ENCODE measurements around the gene COPG2.

DNA sequence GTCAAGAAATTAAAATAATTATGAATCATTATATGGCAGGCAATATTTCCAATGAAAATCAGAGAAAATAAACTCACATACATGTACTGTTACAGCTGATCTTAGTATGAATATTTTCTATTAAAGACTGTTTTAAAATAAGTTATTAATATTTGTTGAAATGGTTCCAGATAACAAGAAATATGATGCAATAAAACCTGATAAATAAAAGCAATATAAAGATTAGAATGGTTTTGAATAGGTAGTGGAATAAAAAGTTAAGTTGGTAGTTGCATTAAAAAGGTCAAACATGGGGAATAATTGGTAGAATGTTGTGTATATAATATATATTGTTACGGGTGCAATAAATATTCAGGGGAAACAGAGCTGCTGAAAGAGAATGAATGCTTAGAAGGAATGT, 124.2 kb downstream of the COPG2 start:
- TF ChIP-seq, protein P1, sequence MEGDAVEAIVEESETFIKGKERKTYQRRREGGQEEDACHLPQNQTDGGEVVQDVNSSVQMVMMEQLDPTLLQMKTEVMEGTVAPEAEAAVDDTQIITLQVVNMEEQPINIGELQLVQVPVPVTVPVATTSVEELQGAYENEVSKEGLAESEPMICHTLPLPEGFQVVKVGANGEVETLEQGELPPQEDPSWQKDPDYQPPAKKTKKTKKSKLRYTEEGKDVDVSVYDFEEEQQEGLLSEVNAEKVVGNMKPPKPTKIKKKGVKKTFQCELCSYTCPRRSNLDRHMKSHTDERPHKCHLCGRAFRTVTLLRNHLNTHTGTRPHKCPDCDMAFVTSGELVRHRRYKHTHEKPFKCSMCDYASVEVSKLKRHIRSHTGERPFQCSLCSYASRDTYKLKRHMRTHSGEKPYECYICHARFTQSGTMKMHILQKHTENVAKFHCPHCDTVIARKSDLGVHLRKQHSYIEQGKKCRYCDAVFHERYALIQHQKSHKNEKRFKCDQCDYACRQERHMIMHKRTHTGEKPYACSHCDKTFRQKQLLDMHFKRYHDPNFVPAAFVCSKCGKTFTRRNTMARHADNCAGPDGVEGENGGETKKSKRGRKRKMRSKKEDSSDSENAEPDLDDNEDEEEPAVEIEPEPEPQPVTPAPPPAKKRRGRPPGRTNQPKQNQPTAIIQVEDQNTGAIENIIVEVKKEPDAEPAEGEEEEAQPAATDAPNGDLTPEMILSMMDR (IDR thresholded peaks at IDR 0.05; ENCODE audit: low read depth, low read length) = no peak
- no peak for TF ChIP-seq EZH2phosphoT487 (IDR thresholded peaks at IDR 0.05; ENCODE audit: low read depth)
